AG10803 (cell line): ENCODE measurements around the gene DAGLB.
A peak's percentile ranks its signal among the peaks of the same experiment; 100 is the strongest.

Source experiments
- DNase-seq: peaks from one replicate; pipeline ENCODE4 v3.0.0; 2010; ENCODE audit warnings: low read depth
- H3K4me3 ChIP-seq: 2 replicates; pipeline ENCODE4 v1.5.1; 2011; ENCODE audit warnings: mild to moderate bottlenecking, low read length, control low read depth
- TF ChIP-seq, protein P1 (sequence below): conservative IDR thresholded peaks from 2 replicates; pipeline ENCODE4 v1.5.1; 2011; ENCODE audit warnings: mild to moderate bottlenecking, low read length, control low read depth, inconsistent platforms

Gene DAGLB, protein sequence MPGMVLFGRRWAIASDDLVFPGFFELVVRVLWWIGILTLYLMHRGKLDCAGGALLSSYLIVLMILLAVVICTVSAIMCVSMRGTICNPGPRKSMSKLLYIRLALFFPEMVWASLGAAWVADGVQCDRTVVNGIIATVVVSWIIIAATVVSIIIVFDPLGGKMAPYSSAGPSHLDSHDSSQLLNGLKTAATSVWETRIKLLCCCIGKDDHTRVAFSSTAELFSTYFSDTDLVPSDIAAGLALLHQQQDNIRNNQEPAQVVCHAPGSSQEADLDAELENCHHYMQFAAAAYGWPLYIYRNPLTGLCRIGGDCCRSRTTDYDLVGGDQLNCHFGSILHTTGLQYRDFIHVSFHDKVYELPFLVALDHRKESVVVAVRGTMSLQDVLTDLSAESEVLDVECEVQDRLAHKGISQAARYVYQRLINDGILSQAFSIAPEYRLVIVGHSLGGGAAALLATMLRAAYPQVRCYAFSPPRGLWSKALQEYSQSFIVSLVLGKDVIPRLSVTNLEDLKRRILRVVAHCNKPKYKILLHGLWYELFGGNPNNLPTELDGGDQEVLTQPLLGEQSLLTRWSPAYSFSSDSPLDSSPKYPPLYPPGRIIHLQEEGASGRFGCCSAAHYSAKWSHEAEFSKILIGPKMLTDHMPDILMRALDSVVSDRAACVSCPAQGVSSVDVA

DNA sequence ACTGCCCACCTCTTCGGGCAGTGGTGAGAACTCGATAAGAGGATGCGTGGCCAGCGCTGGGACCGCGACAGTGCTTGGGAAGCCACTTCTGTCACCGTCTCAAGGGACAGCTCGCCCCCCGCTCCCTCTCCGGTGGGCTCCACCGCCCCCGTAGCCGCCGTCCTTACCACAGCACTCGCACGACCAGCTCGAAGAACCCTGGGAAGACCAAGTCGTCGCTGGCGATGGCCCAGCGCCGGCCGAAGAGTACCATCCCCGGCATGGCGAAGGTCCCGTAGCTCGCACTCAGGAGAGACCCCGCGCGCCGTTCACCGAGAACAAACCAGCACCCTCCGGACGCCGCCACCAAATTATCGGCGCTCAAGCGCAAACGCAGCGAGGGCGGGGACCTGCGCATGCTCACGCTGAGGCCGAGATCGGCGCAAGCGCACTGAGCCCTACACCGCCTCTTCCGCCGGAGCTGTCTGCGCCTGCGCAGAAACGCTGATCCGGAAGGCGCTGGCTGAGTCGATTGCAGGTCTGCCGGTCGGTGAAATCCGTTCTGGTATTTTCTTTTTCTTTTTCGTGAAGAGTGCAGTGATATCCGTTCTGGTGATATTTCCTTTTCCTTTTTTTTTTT, at the start of gene DAGLB:
TSS of gene DAGLB (minus strand) at position 374 of the 619 bp plus-strand sequence. CDS start at position 262, 112 bp downstream.
- peak within 1 kb of the TSS; percentile 99 for H3K4me3 ChIP-seq
- peak; percentile 83 for DNase-seq
- TF ChIP-seq, protein P1, sequence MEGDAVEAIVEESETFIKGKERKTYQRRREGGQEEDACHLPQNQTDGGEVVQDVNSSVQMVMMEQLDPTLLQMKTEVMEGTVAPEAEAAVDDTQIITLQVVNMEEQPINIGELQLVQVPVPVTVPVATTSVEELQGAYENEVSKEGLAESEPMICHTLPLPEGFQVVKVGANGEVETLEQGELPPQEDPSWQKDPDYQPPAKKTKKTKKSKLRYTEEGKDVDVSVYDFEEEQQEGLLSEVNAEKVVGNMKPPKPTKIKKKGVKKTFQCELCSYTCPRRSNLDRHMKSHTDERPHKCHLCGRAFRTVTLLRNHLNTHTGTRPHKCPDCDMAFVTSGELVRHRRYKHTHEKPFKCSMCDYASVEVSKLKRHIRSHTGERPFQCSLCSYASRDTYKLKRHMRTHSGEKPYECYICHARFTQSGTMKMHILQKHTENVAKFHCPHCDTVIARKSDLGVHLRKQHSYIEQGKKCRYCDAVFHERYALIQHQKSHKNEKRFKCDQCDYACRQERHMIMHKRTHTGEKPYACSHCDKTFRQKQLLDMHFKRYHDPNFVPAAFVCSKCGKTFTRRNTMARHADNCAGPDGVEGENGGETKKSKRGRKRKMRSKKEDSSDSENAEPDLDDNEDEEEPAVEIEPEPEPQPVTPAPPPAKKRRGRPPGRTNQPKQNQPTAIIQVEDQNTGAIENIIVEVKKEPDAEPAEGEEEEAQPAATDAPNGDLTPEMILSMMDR, result 0 out of 2 replicates have a peak, but pooled peaks have one; percentile 0

DNA sequence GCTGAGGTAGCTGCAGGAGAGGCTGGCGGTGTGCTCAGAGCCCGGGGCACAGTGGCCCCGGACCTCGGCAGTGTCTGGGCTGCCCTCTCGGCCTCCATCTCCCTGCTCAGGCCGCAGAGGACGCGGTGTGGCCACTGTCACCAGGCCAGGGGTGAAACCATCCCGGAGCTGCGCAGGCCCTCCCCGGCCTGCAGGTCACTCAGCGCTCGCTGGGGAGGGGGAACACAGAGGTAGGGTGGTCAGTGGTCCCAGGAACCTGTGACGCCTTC, 49.8 kb upstream of the DAGLB start:
- DNase-seq, result no peak
- TF ChIP-seq, protein P1, result no peak
- no peak overlapping the region for H3K4me3 ChIP-seq

DNA sequence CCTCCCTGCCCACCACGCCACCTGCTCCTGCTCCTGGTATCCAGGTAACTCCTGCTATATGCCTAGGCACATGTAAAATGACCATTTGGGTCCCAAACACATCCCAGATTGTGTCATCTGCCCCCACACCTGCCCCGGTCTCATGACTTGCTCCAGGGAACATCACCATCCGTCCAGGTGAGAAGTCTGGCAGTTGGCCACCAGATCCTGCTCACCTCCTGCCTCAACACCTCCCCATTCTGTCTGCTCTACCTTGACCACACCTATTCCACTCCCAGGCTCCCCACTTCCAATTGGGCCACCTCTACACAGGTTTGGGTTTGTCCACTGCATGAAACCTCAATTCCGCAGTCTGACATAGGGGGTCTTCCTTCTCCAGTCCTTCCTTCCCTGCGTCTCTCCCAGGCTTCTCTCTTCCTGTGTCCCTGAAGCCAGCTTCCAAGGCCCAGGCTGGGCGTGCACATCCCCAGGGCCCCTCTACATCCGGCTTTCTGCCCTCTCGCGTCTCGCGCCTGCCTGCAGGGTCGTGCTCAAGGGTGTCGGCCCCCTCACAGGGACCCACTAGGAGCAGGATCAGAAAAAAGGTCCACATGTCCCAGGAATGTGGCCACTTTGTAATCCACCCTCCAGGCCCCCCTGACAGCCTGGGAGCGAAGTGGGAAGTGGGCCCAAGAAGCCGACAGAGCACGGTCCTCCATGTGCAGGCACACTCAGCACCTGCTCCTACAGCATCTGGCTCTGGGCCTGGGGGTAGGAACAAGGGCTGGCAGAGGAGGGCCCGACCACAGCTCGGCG, 49.3 kb upstream of the DAGLB start:
- TF ChIP-seq, protein P1, result no peak
- no peak overlapping the region for H3K4me3 ChIP-seq
- DNase-seq, result no peak

DNA sequence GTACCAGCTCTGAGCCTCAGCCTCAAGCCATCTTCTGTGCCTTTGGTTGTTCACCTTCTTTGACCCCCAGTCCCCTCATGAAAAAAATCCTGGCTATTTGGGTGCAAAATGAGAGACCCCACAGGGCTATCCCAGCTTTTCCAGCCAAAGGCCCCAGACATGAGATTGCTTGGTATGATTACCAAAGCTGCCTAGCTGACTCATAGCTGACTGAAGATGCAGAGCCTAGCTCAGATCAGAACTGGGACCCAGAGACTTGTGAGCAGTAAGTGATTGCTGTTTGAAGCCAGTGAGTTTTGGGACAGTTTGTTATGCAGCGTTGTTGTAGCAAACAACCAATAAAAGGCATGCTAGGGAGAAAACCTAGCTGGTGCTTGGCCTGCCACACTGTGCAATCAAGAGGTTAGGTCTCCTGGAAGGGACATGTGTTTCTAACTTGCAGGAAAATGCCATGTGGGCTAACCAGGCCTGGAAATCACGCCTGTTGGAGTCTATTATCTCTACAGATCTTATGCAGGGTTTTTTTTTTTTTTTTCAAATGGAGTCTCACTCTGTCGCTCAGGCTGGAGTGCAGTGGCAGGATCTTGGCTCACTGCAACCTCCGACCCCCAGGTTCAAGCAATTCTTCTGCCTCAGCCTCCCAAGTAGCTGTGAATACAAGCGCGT, 48.0 kb upstream of the DAGLB start:
- TF ChIP-seq, protein P1, result no peak
- H3K4me3 ChIP-seq, result no peak overlapping the region
- no peak for DNase-seq

DNA sequence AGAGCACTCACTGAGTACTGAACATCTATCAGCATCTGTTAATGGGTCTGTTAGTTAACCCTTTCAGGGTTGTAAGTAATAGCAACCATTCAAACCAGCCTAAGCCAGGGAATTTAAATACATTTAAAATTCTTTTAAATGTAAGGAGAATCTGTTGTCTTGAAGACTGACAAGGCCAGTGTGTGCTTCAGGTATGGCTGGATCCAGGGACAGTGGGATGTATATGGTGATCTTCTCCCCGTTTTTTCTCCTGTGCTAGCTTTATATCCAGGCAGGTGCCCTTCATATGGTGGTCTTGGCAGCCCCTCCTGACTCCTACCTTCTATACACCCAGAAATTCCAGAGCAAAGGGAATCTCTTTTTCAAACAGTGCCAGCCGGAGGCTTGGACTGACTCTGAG, 46.6 kb upstream of the DAGLB start:
- H3K4me3 ChIP-seq, result no peak overlapping the region
- DNase-seq, result no peak
- TF ChIP-seq, protein P1, result no peak

DNA sequence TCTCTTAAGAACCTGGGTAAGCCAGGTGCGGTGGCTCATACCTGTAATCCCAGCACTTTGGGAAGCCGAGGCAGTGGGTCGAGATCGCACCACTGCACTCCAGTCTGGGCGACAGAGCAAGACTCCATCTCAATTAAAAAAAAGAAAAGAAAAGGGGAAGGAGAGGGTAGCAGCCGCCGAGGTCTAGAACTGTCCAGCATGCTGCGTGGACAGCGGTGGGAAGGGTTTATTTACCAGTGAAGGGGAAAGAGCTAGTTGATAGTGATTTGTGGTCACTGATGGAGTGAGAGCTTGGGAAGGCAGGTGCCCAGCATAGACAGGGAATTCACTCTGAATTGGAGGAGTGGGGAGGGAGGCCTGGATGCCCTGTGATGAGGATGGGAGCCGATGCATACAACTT, 43.4 kb upstream of the DAGLB start:
- DNase-seq, result no peak
- no peak overlapping the region for H3K4me3 ChIP-seq
- TF ChIP-seq, protein P1, result no peak
